Keratinocyte (primary cell): ENCODE results near the gene UGCG. TPM values are rescaled to one million over a fixed set of nuclear protein-coding genes. Genes with fewer than 3 reads are reported as not detected.

Experiments
- DNase-seq: peaks from one replicate; pipeline ENCODE4 v3.0.0-alpha.2; 2011; ENCODE audit warnings: low read depth, missing footprints, low spot score
- FAIRE-seq: peaks from 2 replicates; lab custom pipeline; 2011; peaks lifted over from hg19 to GRCh38; lab: Jason Lieb, UNC
- H2AFZ ChIP-seq: 2 replicates; pipeline ENCODE4 v1.6.0; 2012; ENCODE audit warnings: low read length, control low read depth, inconsistent platforms; ENCODE audit not compliant: control insufficient read depth
- H3K27ac ChIP-seq: 2 replicates; pipeline ENCODE4 v1.5.1; 2011; ENCODE audit warnings: low read length; ENCODE audit not compliant: control insufficient read depth, insufficient read depth
- H3K27me3 ChIP-seq: 3 replicates; pipeline ENCODE4 v1.6.0; 2011; ENCODE audit warnings: low read length; ENCODE audit not compliant: control insufficient read depth, insufficient read depth; ENCODE audit errors: extremely low read depth
- H3K36me3 ChIP-seq, 2 experiments: 2 replicates in 1 of 2; 3 replicates in 1 of 2; pipeline ENCODE4 v1.5.1; 2011; ENCODE audit warnings: low read length in 2 of 2, mild to moderate bottlenecking in 1 of 2; ENCODE audit not compliant: control insufficient read depth in 2 of 2, insufficient read depth in 2 of 2; ENCODE audit errors: extremely low read depth in 1 of 2
- H3K4me1 ChIP-seq: 3 replicates; pipeline ENCODE4 v1.5.1; 2011; ENCODE audit warnings: low read length; ENCODE audit not compliant: control insufficient read depth, insufficient read depth; ENCODE audit errors: extremely low read depth
- H3K4me2 ChIP-seq: 3 replicates; pipeline ENCODE4 v1.6.0; 2011; ENCODE audit warnings: low read depth, low read length; ENCODE audit not compliant: control insufficient read depth, insufficient read depth; ENCODE audit errors: extremely low read depth
- H3K4me3 ChIP-seq, 3 experiments: fragments of 200-600 bp in 1 of 3; sonication (generic) in 1 of 3; 2 replicates in 2 of 3; 3 replicates in 1 of 3; pipeline ENCODE4 v1.5.1; 2011 to 2016; ENCODE audit warnings: low read length in 3 of 3, mild to moderate bottlenecking in 3 of 3, control low read depth in 2 of 3, inconsistent platforms in 1 of 3, low read depth in 1 of 3, mixed read lengths in 1 of 3, mixed run types in 1 of 3, moderate library complexity in 1 of 3; ENCODE audit not compliant: control insufficient read depth in 2 of 3, insufficient read depth in 2 of 3; ENCODE audit errors: extremely low read depth in 1 of 3
- H3K79me2 ChIP-seq: 2 replicates; pipeline ENCODE4 v1.6.0; 2012; ENCODE audit warnings: low read length; ENCODE audit not compliant: control insufficient read depth, insufficient read depth
- H3K9ac ChIP-seq: 3 replicates; pipeline ENCODE4 v1.6.0; 2011; ENCODE audit warnings: low read length; ENCODE audit not compliant: control insufficient read depth, insufficient read depth; ENCODE audit errors: extremely low read depth
- H3K9me1 ChIP-seq: 3 replicates; pipeline ENCODE4 v1.6.0; 2011; ENCODE audit warnings: low read length; ENCODE audit not compliant: control insufficient read depth, insufficient read depth; ENCODE audit errors: extremely low read depth
- H3K9me3 ChIP-seq: 2 replicates; pipeline ENCODE4 v1.5.1; 2012; ENCODE audit warnings: low read depth, low read length; ENCODE audit not compliant: control insufficient read depth
- H4K20me1 ChIP-seq: 3 replicates; pipeline ENCODE4 v1.6.0; 2011; ENCODE audit warnings: low read length; ENCODE audit not compliant: control insufficient read depth, insufficient read depth; ENCODE audit errors: extremely low read depth
- EZH2 ChIP-seq: IDR thresholded peaks from one replicate; pipeline ENCODE4 v1.6.1; 2012; ENCODE audit warnings: inconsistent platforms, mild to moderate bottlenecking, low read length, moderate library complexity
- dilution Hi-C: fragments of 300-500 bp; cut with MboI; formaldehyde crosslinking; loops from one replicate; pipeline ENCODE4 v1.7.0; 2020; ENCODE audit warnings: low sequenced_read_pairs; ENCODE audit not compliant: extremely low pct_ligation_motif_present
- polyA plus RNA-seq, 5 experiments: library from polyadenylated mRNA; depleted of rRNA in 3 of 5; stranded (reverse) in 3 of 5; stranded (forward) in 1 of 5; unstranded in 1 of 5; fragments of >200 nt; gene quantifications; 1 replicate in 1 of 5; 2 replicates in 3 of 5; 3 replicates in 1 of 5; pipeline versions ENCODE4 v1.2.1 to v1.2.3, GENCODE V29; 2011 to 2012; ENCODE audit warnings: missing spikeins in 2 of 5, low read depth in 1 of 5, low replicate concordance in 1 of 5
- TF ChIP-seq, protein P1 (sequence below), 3 experiments: IDR thresholded peaks in 1 of 3; conservative IDR thresholded peaks in 1 of 3; optimal IDR thresholded peaks in 1 of 3; 2 replicates in 2 of 3; 3 replicates in 1 of 3; pipeline versions ENCODE3 to v1.5.1; 2011; ENCODE audit warnings: low read length in 3 of 3, mild to moderate bottlenecking in 3 of 3, moderate library complexity in 2 of 3, control low read depth in 1 of 3, inconsistent platforms in 1 of 3; ENCODE audit not compliant: insufficient read depth in 2 of 3; ENCODE audit errors: extremely low read depth in 1 of 3

The UGCG gene
- polyA plus RNA-seq, 1 donor (not counting 4 experiments of a cell fraction or from before 2014, with no cell fraction given), result 49.8 TPM

DNA sequence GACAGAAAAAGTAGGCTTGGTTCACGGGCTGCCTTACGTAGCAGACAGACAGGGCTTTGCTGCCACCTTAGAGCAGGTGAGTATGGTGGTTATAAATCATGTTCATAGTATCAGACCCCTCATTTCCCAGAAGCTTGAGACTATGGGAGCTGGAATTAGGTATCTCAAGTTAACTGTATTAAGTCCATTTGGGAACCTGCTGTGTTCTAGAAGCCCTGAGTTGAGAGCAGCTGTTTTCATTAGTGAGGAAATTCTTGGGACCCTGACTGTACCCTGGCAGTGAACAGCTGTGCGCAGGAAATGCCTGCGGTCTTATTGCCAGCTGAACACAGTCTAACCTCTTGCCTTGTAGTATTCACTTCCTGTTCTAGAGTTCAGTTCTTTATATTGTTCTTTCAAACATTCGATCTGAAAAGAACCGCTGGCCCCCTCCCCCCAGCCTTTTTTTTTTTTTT lies 29.8 kb downstream of the UGCG start:
- no peaks in the 10 kb centered on the region for H4K20me1 ChIP-seq
- H2AFZ ChIP-seq, result no peak overlapping the region
- no peak overlapping the region for H3K4me2 ChIP-seq
- dilution Hi-C loops, result no loop called here
- no peak for FAIRE-seq
- peaks cover 43% of the 10 kb centered on the region for H3K79me2 ChIP-seq
- no peak overlapping the region for H3K27ac ChIP-seq
- H3K9ac ChIP-seq, result no peak overlapping the region
- DNase-seq, result no peak
- H3K9me3 ChIP-seq, result no peaks in the 10 kb centered on the region
- no peak overlapping the region for H3K4me3 ChIP-seq
- H3K36me3 ChIP-seq, result peaks cover 11 to 13% of the 10 kb centered on the region in 2 experiments
- no peaks in the 10 kb centered on the region for H3K9me1 ChIP-seq
- no peaks in the 10 kb centered on the region for H3K27me3 ChIP-seq
- peaks cover 6% of the 10 kb centered on the region for H3K4me1 ChIP-seq
- no peak for TF ChIP-seq EZH2
- TF ChIP-seq, protein P1, sequence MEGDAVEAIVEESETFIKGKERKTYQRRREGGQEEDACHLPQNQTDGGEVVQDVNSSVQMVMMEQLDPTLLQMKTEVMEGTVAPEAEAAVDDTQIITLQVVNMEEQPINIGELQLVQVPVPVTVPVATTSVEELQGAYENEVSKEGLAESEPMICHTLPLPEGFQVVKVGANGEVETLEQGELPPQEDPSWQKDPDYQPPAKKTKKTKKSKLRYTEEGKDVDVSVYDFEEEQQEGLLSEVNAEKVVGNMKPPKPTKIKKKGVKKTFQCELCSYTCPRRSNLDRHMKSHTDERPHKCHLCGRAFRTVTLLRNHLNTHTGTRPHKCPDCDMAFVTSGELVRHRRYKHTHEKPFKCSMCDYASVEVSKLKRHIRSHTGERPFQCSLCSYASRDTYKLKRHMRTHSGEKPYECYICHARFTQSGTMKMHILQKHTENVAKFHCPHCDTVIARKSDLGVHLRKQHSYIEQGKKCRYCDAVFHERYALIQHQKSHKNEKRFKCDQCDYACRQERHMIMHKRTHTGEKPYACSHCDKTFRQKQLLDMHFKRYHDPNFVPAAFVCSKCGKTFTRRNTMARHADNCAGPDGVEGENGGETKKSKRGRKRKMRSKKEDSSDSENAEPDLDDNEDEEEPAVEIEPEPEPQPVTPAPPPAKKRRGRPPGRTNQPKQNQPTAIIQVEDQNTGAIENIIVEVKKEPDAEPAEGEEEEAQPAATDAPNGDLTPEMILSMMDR (optimal IDR thresholded peaks at IDR 0.05 in 1 of 3, IDR thresholded peaks at IDR 0.05 in 1 of 3, conservative IDR thresholded peaks at IDR 0.05 in 1 of 3; ENCODE audit: extremely low read depth in 1 of 3, insufficient read depth in 2 of 3, low read length in 3 of 3), result no peak

DNA sequence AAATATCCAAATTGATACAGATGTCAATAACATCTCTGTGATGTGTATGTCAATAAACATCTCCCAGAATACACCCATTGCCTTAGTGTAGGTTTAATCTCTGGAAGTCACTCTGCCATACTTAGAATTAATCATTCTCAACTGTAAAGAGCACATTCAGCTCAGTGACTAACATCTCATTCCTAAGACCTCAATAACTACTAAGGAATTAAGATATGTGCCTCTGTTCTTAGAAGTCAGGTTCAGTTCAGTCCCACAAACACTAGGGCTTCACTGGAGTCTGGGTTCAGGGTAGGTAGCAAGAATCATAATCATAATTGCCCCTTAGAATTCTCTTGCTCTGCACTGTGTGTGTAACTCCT lies 31.7 kb downstream of the UGCG start:
- no peak overlapping the region for H3K4me3 ChIP-seq
- peaks cover 25% of the 10 kb centered on the region for H3K79me2 ChIP-seq
- H3K27me3 ChIP-seq, result no peaks in the 10 kb centered on the region
- no peak overlapping the region for H3K9ac ChIP-seq
- no peak for FAIRE-seq
- peaks cover 11 to 20% of the 10 kb centered on the region in 2 experiments for H3K36me3 ChIP-seq
- TF ChIP-seq EZH2, result no peak
- TF ChIP-seq, protein P1 (optimal IDR thresholded peaks at IDR 0.05 in 1 of 3, IDR thresholded peaks at IDR 0.05 in 1 of 3, conservative IDR thresholded peaks at IDR 0.05 in 1 of 3; ENCODE audit: extremely low read depth in 1 of 3, insufficient read depth in 2 of 3, low read length in 3 of 3), result no peak
- H3K4me1 ChIP-seq, result no peaks in the 10 kb centered on the region
- no peaks in the 10 kb centered on the region for H4K20me1 ChIP-seq
- DNase-seq, result no peak
- H2AFZ ChIP-seq, result no peak overlapping the region
- H3K9me1 ChIP-seq, result no peaks in the 10 kb centered on the region
- H3K9me3 ChIP-seq, result no peaks in the 10 kb centered on the region
- dilution Hi-C loops, result no loop called here
- no peak overlapping the region for H3K27ac ChIP-seq
- H3K4me2 ChIP-seq, result no peak overlapping the region
